ENCODE data around the gene CLCNKA. TPM values are rescaled to one million over a fixed set of nuclear protein-coding genes. Genes with fewer than 3 reads are reported as not detected.

CLCNKA gene
- total RNA-seq, 1 donor from 2014 or later: 0.41 TPM

DNA sequence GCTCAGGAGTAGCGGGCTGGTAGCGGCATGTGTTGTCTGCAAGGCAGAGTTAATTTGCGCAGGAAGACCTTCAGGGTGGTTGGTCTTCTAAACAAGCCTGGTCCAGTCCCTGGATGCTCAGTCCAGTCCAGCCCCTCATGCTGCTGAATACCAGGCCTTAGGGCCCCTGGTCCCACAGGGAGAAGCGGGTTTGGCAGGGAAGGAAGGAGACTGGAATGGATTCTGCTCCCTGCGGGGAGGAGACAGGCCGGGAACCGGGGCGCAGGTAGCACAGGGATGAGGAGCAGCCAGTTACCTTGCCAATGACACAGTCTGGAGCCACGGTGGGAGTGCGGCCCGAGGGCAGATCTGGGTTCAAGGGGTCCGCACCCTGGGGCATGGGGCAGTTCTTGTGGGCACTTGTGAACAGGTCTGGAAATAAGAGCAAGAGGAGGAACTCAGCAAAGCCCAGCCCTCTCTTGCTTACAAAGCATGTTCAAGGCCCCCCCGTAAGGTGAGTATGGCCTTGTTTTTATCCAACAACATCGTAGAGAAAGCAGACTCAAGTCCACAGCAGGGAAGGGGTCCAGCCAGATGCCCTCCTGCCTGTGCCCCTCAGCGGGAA lies 41.5 kb downstream of the CLCNKA start:
- no peak for DNase-seq

DNA sequence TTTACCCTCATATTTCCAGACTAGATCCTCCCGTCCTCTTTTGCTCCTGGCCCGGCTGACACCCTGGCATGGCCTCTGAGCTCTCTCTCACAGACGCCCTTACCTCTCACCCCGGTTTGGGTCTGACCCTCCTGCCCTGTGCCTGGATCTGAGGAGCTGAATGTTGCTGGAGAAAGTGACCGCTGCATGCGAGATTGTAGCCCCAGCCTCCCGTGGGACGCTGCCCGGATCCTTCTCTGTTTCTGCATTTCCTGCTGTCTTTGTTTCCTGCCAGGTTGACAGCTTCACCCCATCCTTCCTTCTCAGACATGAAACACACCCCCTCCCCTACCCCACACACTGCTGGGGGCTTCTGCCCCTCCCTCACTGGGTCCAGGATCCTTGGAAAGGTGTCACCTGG lies 42.1 kb downstream of the CLCNKA start:
- no peak for DNase-seq

DNA sequence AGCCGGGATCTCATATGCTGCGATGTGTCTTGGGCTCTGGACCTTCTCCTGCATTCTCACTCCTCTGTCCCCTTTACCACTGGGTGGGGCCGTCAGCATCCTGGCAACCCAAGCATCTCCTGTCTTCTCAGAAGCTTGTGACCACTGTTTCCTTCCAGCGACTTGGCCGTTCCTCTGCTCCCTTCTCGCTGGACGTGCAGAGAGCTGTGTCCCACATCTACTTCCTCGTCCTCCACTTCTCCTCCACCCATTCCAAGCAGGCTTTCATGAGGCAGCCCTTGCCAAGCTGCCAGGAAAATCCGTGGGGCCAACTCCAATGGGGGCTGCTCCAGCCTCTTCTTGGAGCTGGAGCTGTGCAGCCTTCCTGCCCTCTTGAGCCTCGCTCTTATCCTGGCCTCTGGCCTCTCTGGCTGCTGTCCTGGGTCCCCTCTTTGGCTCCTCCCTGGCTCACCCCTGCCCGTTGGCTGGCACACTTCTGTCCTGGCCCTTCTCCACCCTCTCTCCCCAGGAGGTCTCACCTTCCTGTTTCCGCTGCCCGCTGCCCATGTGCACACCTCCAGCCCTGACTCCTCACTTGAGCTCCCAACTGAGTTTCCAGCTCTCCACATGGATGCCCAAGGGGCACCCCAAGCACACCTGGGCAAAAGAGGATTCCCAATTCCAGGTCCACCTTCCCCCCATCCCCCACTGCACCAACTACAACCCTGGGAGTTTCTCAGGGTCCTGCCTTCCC lies 42.9 kb downstream of the CLCNKA start:
- no peak for DNase-seq

DNA sequence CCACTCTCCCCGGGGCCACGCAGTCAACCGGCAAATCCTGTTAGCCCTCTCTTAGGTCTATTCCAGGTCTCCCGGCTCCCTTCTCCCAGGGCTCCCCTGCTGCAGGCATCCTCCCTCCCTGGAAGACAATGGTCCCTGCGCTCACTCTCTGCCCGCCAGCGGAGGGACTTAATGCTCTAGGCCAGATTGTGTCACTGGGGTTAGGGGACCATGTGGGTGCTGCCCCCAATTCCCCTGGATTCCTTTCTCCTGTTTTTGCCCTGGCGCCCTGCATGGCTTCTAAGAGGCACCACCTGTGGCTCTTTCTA lies 43.4 kb downstream of the CLCNKA start:
- no peak for DNase-seq

DNA sequence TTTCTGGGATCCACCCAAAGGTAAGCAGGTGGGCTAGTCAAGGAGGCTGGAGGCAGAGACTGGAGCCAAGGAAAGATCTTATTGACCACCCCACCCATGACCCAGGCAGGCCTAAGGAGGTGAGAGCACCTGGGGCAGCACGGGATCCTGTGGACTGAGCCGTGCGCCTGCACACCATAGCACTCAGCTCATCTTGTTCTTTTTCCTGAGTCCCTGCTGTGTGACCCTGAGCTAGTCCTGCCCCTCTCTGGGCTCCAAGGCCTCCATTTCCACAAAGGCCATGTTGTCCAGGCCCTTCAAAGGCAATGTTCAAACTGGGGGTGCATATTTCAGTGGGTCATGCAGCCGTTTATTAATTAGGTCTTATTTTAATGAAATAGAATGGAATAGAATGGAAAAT lies 44.4 kb downstream of the CLCNKA start:
- no peak for DNase-seq

DNA sequence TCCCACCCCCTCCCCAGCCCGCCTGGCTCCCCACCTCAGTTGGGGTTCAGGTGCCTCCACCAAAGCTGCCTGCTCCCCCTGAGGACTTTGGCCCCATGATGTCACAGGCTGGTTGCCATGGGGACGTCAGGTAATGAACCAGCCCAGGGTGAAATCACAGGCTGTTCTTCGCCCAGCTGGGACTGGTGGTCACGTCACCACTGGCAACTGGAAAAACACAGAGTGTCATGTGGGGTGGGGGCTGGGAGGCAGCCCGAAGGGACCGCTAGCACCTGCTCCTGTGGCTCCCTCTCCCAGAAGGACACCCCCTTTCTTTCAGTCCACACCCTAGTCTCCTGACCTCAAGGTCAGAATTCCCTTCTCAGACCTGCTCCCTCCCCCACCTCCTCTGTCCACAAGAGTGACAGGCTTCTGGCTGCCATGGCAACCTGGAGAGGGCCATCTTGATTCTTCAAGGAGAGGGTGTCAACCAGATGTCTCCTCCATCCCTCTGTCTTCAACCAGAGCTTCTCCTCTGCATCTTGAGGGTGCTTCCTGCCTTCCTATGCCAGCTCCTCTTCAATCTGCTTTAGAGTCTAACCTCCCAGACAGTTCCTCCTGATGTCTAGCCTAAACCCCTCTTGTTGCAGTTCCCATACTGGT lies 45.4 kb downstream of the CLCNKA start:
- DNase-seq: peak; percentile 73

DNA sequence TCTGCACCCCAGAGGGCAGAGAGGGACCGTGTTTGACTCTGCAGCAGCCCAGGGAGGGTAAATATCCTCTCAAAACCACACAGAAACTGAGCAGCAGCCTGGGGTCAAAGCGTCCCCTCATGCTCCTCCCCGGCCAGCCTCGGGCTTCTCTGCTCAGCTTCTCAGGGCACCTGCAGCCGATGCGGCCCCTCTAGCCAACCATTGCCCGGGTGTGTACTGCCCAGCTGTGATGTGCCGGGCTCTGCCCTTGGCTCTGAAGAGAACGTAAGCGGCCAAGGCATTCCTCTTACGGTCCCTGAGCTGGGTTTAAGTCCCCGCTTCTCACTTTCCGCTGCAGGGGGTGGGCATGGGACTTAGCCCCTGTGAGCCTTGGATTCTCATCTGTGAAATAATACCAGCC lies 46.1 kb downstream of the CLCNKA start:
- DNase-seq: no peak

DNA sequence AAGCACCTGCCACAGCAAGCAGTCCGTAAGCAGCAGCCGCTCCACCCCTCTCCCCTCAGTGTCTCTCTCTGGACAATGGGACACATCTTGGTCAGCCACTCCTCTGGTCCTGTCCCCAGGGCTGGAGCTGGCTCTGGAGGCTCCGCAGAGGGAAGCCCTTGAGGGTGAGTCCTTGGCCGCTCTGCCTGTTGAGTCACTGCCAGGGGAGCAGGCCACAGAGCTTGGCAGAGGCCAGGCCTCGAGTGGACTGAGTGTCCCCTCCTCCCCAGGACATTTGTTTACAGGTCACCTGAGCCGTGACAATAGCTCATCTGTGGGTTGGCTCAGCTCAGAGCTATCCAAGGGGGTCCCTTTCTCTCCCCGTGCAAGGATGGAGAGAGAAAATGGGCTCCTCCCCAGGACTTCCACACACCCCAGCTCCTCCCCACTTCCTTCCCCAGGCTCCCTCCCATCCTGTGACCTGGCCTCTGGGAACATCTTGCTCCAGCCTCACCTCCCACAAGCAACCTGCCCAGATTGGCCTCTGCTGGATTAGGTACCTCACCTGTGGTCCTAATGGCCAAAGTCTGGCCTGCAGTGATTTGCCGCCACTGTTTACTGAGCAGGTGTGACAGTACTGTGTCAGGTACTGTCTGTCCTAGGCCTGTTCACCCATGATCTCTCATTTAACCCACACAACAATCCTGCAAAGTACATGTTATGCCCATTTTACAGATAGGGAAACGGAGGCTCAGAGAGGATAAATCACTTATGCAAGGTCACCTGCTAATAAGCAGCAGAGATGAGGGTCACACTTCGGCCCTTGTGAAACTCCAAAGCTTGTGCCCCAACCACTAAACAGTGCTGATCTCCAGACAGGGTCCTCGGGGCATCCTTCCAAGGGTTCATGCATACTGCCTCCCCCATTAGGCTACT lies 46.8 kb downstream of the CLCNKA start:
- DNase-seq: no peak

DNA sequence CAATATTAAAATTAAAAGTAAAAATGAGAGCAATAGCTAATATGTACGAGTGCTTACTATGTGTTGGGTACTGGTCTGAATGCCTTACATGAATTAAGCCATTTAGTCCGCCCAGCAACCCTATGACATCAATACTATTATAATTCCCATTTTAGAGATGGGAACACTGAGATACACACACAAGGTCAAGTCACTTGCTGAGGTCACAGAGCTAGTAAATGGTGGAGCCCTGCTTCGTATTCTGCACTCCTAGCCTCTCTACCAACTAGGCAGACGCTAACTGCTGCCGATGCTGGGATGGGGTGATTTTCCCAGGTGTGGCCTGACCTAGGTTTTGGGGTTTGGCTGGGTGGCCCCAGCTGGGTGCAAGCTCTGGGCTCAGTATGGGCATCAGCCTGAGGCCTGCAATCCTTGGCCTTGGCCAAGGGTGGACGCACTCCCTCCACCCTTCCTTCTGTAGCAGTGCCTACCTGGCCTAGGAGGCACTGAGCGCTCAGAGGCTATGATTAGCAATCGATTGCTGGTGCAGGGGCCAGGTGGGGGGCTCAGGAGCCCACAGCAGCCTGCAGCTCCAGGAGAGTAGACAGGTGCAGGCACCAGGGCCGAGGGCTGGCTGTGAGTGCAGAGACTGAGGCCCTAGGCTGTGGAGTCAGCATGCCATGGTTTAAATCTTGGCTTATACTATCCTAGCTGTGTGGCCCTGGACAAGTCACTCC lies 49.0 kb downstream of the CLCNKA start:
- no peak for DNase-seq

DNA sequence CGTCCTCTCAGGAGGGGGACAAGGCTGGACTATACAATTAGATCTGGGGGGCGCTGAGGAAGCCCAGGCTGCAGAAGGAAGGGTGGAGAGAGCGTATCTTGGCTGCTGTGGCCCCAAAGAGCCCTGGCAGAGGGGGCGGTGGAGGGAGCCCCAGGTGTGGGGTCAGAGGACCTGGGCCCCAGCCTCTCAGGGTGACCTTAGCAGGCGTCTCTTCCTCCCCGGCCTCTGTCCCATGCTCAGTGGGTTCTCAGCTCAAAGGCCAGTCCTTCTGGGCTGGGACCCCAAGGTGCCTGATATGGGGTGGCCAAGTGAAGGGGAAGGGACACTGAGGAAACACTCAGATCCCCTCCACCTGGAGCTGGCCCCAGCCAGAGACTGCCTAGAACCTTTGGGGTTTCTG lies 49.8 kb downstream of the CLCNKA start:
- DNase-seq: no peak

DNA sequence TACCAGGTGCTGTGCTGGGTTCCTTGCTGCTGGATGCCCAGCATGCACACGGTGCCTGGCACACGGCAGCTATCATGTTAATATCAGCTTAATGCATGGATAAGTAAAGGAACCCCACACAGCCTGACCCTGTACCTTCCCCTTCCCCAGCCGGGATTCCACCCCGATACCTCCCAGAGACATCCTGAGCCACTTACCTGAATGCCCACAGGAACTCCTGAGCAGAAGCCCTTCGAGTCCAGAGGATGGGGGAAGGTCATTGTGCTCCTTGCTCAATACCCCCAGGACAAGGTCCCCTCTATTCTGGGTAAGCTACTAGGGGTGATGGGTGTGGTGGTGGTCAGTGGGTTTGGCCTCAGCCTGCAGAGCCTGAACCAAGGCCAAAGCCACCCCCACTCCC lies 50.3 kb downstream of the CLCNKA start:
- no peak for DNase-seq

DNA sequence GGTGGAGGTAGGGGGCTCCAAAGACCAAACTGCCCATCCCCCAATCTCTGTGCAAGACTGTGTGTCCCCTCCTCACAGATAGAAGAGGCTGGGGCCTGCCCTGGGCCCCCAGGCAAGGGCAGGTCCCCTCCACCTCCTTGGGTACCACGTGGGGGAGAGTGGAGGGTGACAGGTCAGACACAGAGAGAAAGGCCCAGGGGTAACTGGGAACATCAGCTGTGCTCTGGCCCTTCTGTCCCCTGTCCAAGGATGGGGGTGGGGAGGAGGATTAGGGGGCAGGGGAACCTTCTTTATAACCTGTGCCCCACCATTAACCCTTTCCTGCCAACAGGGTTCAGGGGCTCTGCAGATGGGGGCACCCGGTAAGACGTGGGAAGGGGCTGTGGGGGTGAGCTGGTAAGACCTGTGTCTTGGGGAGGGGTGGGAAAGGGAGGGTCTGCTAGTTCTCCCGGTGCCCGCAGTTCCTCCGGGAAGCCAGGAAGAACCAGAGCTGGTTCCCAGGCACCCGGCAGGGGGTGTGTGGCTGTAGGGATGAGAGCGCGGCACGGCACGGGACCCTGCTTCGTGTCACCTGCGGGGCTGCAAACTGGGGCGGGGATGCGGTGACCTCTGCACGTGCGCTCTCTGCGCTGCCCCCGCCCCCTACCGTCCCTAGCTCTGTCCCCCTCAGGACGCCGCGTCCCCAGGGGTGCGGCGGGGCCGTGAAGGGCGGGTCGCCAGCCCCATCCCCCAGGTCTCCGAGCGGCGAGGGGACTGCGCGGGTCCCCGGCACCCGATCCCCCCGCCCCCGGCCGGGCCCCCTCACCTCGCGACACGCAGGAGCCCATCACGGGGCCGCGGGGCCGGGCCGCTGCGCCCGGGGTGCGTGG lies 51.0 kb downstream of the CLCNKA start:
- DNase-seq: no peak

DNA sequence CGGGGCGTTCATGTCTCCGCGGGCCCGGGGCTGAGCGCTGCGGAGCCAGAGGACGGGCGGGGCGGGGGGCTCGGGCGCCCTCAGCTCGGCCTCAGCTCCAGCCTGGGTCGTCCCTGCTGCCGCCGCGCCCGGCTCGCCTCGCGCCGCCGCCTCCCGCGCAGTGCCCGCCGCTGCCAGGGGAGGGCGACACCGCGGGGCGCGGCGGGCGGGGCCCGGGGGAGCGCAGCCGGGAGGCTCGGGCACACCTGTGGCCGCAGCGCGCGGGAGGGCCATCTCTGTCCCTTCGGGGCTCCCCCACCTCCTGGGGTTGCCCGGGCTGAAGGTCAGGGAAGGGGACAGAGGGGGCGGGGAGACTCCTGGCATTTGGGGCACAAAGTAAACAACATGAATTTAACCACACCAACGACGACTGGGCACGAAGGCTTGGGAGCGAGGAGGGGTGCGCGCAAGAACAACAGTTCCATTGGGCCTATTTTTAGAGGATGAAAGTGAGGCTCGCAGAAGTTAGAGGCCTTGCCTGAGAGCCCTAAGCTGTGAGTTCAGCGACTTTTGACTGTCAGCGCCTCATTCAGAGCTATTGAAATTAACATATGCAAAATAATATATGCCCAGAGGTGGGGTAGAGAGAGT lies 51.8 kb downstream of the CLCNKA start, which contains the start of gene FAM131C:
Gene FAM131C (minus strand): TSS at position 162 of the 630 bp plus-strand sequence. CDS start 209 bp downstream, outside the sequence.
- DNase-seq: peak; percentile 32

DNA sequence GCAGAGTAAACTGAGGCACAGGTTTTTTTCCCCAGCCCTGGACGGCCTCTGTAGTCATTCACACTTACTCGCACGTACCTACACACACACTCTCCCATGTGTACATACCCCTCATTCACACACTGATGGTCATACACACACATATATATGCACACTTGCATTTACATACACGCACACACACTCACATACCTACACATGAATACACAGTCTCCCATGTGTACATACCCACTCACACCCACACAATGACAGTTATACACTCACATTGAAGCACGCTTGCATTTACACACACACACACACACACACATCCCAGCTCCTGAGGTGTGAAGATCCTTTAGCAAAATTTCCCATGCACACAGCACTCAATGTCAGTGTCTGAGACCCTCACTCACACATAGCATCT lies 52.4 kb downstream of the CLCNKA start:
- no peak for DNase-seq

DNA sequence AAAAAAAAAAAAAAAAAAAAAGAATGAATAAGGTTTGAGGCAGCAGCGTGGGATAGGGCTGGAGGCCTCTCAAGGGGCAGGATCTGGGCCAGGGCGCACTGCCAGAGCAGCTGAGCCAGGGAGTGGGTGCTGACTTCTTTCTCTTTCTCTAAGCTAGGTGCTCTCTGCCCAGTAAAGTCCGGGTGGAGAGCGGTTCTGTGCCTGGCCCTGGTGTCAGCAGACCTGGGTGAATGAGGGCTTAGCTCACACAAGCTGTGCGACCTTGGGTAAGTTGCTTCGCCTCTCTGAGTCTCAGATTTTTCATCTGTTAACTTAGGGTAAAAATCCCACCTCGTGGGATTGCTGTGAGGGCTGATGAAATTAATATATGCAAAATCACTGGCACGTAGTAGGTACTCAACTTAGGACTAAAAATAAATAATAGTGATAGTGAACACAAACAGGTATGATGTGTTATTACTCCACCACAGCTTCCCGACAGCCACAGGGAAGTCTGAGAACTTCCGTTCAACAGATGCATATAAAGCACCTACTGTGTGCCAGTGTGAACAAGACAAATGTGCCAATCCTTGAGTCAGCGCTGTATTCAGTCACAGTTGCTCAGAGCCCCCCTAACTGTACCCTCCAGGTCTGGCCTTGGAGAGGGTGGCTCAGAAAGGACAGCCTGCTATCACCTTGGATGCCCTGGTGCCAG lies 53.6 kb downstream of the CLCNKA start:
- DNase-seq: no peak

DNA sequence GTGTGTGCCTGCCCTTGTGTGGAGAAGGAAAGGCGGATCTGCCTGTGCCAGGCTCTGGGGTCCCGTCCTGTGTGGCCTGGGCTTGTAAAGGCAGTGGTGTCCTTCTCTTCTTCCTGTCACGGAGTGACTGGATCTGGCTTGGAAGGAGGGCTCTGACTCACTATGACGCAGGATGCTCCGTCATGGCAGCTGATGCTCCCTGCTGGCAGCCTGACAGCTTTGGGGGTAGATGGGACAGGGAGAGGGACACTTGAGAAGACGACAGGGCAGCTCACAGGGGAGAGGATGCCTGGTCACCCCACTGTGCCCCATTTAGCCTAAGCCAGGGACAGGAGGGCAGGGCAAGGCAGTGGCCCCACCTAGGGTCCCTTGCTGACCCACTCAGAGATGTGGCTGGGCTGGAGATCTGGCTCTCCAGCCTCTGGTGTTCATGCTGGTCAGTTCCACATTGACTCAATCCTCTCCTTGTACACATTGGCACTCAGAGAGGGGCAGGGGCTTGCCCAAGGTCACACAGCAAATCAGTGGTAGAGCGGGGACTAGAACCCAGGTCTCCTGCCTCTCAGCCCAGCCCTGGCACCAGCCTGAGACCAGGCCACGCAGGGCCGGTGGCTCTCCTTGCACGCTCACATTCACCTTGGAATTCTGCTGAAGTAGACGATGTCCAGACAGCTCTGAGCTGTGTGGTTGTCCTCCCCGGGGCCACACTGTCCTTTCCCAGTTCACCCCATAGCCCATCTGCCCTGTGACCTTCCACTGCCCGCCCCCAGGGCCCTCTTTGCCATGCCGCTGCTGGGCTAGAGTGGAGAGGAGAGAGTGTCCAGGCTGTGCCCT lies 54.4 kb downstream of the CLCNKA start:
- no peak for DNase-seq

DNA sequence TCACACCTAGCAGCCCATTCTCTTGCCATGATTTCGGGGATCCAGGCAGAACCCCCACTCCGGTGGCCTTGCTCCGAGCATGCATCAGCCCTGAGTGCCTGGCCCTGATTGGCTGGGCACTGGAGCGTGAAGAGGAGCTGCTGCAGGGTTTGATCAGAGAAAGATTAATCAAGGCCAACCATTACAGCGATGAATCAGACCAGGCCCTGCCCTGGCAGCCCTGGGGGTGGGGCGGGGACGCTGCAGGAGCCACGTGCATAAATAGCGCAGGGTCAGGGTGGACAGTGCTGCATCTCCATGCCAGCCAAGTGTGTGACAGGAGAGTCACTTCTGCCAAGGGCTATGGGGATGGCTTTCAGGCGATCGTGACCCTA lies 55.0 kb downstream of the CLCNKA start:
- DNase-seq: no peak

DNA sequence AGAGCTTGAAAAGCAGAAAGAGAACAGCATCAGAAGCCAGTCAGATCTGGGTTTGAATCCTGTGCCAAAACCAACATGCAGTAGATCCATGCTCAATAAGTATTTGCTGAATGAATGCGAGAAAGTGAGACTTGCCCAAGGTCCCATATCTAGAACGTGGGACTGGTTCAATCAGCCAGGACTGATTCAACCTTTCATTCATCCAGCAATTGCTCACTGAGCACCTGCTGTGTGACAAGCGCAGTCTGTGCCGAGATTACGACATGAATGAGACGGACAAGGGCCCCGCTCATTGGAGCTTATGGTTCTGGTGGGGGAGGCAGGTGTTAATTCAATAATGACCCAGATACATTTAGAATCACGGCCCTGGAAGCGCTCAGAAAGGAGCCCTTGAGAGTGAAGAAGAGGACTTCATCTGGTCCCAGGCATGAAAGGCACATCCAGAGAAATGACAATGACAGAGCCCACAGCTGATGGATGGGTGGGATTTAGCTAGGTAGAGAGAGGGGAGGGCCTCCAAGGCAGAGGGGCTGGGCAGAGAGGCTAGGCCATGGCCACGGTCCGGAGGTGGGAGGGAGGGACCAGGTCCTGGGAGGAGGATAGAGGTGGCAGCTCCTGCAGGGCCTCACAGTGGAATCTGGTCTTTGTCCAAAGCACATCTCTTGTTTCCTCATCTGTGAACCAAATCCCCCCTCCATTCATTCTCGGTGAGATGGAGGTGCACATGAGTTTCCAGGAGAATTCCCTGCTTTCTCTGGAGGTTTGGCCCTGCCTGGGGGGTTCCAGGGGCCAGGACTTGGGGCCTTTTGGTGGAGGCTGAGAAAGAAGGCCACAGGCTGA lies 55.8 kb downstream of the CLCNKA start:
- no peak for DNase-seq
